A549 (cell line): Measurements from ENCODE around the gene C1orf21. TPM values are rescaled to one million over a fixed set of nuclear protein-coding genes. Genes with fewer than 3 reads are reported as not detected.

Experiments used
- ATAC-seq, 2 experiments: fragments of 200-7000 bp in 1 of 2; fragments of >200 bp in 1 of 2; cut with Nextera tagmentation in 1 of 2; cut with Tn5 transposase in 1 of 2; 3 replicates each; pipeline versions ENCODE4 v1.8.0 to v1.9.1; 2018 to 2020; ENCODE audit warnings: mild to moderate bottlenecking in 1 of 2, moderate library complexity in 1 of 2
- CTCF ChIA-PET: fragments of 300-600 bp; sonication (Branson Sonifier 250); formaldehyde crosslinking; extraction: SDS; loops from one replicate; lab custom pipeline; 2021; ENCODE audit warnings: antibody characterized with exemption, inconsistent platforms; lab: Yijun Ruan, JAX
- POLR2A ChIA-PET: fragments of 350-600 bp; formaldehyde crosslinking; extraction: SDS; loops from one replicate; lab custom pipeline; 2021; ENCODE audit warnings: antibody characterized with exemption, inconsistent platforms; lab: Yijun Ruan, JAX
- DNase-seq, 2 experiments: peaks; one replicate each; pipeline versions ENCODE4 v3.0.0 to v3.0.0-alpha.2; 2011 to 2016; ENCODE audit warnings: low read depth in 1 of 2, low spot score in 1 of 2
- FAIRE-seq: peaks from 2 replicates; lab custom pipeline; 2011; peaks lifted over from hg19 to GRCh38; lab: Jason Lieb, UNC
- H3K27ac ChIP-seq, 2 experiments: fragments of >200 bp; sonication (Bioruptor Twin); formaldehyde crosslinking; 3 replicates each; pipeline ENCODE4 v1.5.1; 2016 to 2017
- H3K4me1 ChIP-seq: fragments of >200 bp; sonication (Bioruptor Twin); formaldehyde crosslinking; 3 replicates; pipeline ENCODE4 v1.6.1; 2016
- H3K4me2 ChIP-seq: fragments of >200 bp; sonication (Bioruptor Twin); formaldehyde crosslinking; 3 replicates; pipeline ENCODE4 v1.6.1; 2016
- H3K4me3 ChIP-seq: fragments of >200 bp; sonication (Bioruptor Twin); formaldehyde crosslinking; 3 replicates; pipeline ENCODE4 v1.5.1; 2016
- H3K9me3 ChIP-seq: fragments of >200 bp; sonication (Bioruptor Twin); formaldehyde crosslinking; 3 replicates; pipeline ENCODE4 v1.6.1; 2016
- ATOH8 ChIP-seq: fragments of 250-450 bp; sonication (Bioruptor Pico); IDR thresholded peaks from 2 replicates; pipeline ENCODE4 v1.5.0; 2020; ENCODE audit warnings: low read depth, mild to moderate bottlenecking, moderate library complexity
- BCL3 ChIP-seq: fragments of >200 bp; sonication (Bioruptor Twin); formaldehyde crosslinking; IDR thresholded peaks from 3 replicates; pipeline ENCODE4 v1.6.1; 2016
- BHLHE40 ChIP-seq: IDR thresholded peaks from 2 replicates; pipeline ENCODE4 v1.6.1; 2012; ENCODE audit warnings: low read depth, low read length, inconsistent platforms
- CBX2 ChIP-seq: fragments of 200-600 bp; sonication (generic); IDR thresholded peaks from 2 replicates; pipeline ENCODE4 v1.6.1; 2016; ENCODE audit warnings: low read depth, mild to moderate bottlenecking, borderline replicate concordance
- CHD2 ChIP-seq: fragments of 150-350 bp; IDR thresholded peaks from 2 replicates; pipeline ENCODE4 v1.6.1; 2014; ENCODE audit warnings: low read length; ENCODE audit not compliant: partially characterized antibody
- CHD4 ChIP-seq: fragments of 200-600 bp; sonication (generic); IDR thresholded peaks from 2 replicates; pipeline ENCODE4 v1.6.1; 2016; ENCODE audit warnings: antibody characterized with exemption, mild to moderate bottlenecking, borderline replicate concordance
- EHF ChIP-seq: fragments of 250-450 bp; sonication (Bioruptor Pico); IDR thresholded peaks from 2 replicates; pipeline ENCODE4 v1.5.0; 2020; ENCODE audit warnings: mild to moderate bottlenecking
- EHMT2 ChIP-seq: fragments of 200-600 bp; sonication (generic); IDR thresholded peaks from 2 replicates; pipeline ENCODE4 v1.6.1; 2016; ENCODE audit warnings: antibody characterized with exemption, low read depth, mild to moderate bottlenecking, moderate library complexity
- HDAC2 ChIP-seq: fragments of 200-600 bp; sonication (generic); IDR thresholded peaks from 2 replicates; pipeline ENCODE4 v1.6.1; 2016
- HEYL ChIP-seq: fragments of 250-450 bp; sonication (Bioruptor Pico); IDR thresholded peaks from 2 replicates; pipeline ENCODE4 v1.8.0; 2021; ENCODE audit warnings: mild to moderate bottlenecking, moderate library complexity
- HMGXB4 ChIP-seq: fragments of 250-450 bp; sonication (Bioruptor Pico); IDR thresholded peaks from 2 replicates; pipeline ENCODE4 v1.5.0; 2021; ENCODE audit warnings: mild to moderate bottlenecking, moderate library complexity, borderline replicate concordance
- HOXB5 ChIP-seq: fragments of 250-450 bp; sonication (Bioruptor Pico); IDR thresholded peaks from 2 replicates; pipeline ENCODE4 v1.5.0; 2020; ENCODE audit warnings: mild to moderate bottlenecking, moderate library complexity
- JUN ChIP-seq, 2 experiments: fragments of >200 bp; sonication (Bioruptor Twin); formaldehyde crosslinking; IDR thresholded peaks; 2 replicates in 1 of 2; 3 replicates in 1 of 2; pipeline ENCODE4 v1.6.1; 2016 to 2017
- JUNB ChIP-seq: fragments of >200 bp; sonication (Bioruptor Twin); formaldehyde crosslinking; IDR thresholded peaks from 2 replicates; pipeline ENCODE4 v1.6.1; 2016
- KDM1A ChIP-seq: fragments of 200-600 bp; sonication (generic); IDR thresholded peaks from 2 replicates; pipeline ENCODE4 v1.6.1; 2016; ENCODE audit warnings: low read depth, mild to moderate bottlenecking
- KDM5A ChIP-seq: fragments of 200-600 bp; sonication (generic); IDR thresholded peaks from 2 replicates; pipeline ENCODE4 v1.6.1; 2016; ENCODE audit warnings: antibody characterized with exemption, mild to moderate bottlenecking
- MAFK ChIP-seq: fragments of 450-650 bp; IDR thresholded peaks from 2 replicates; pipeline ENCODE4 v1.6.1; 2014; ENCODE audit not compliant: partially characterized antibody
- MAZ ChIP-seq: fragments of 150-350 bp; IDR thresholded peaks from 2 replicates; pipeline ENCODE4 v1.6.1; 2014; ENCODE audit warnings: antibody characterized with exemption, low read depth, low read length, borderline replicate concordance
- NPAS2 ChIP-seq: fragments of 250-450 bp; sonication (Bioruptor Pico); IDR thresholded peaks from 2 replicates; pipeline ENCODE4 v1.8.0; 2022; ENCODE audit warnings: mild to moderate bottlenecking, moderate library complexity, borderline replicate concordance
- PHF8 ChIP-seq: fragments of 200-600 bp; sonication (generic); IDR thresholded peaks from 2 replicates; pipeline ENCODE4 v1.6.1; 2016; ENCODE audit warnings: low read depth, mild to moderate bottlenecking, antibody characterized with exemption, moderate library complexity, borderline replicate concordance
- POLR2AphosphoS2 ChIP-seq: conservative IDR thresholded peaks from 2 replicates; pipeline ENCODE4 v1.6.1; 2012; ENCODE audit warnings: low read length, improper control_type of control experiment, inconsistent platforms
- RARB ChIP-seq: fragments of 250-450 bp; sonication (Bioruptor Pico); IDR thresholded peaks from 2 replicates; pipeline ENCODE4 v1.8.0; 2021; ENCODE audit warnings: mild to moderate bottlenecking, moderate library complexity
- RNF2 ChIP-seq: fragments of 200-600 bp; sonication (generic); IDR thresholded peaks from 2 replicates; pipeline ENCODE4 v1.6.1; 2016; ENCODE audit warnings: low read depth, mild to moderate bottlenecking, antibody characterized with exemption, moderate library complexity, borderline replicate concordance
- SREBF2 ChIP-seq: fragments of 450-650 bp; IDR thresholded peaks from 2 replicates; pipeline ENCODE4 v1.6.1; 2014; ENCODE audit warnings: mild to moderate bottlenecking, moderate library complexity
- TFCP2L1 ChIP-seq: fragments of 250-450 bp; sonication (Bioruptor Pico); IDR thresholded peaks from 2 replicates; pipeline ENCODE4 v1.5.0; 2021; ENCODE audit warnings: mild to moderate bottlenecking
- TP53 ChIP-seq: fragments of 250-450 bp; sonication (Bioruptor Pico); IDR thresholded peaks from 2 replicates; pipeline ENCODE4 v1.5.0; 2021; ENCODE audit warnings: mild to moderate bottlenecking, moderate library complexity
- USF2 ChIP-seq: fragments of 450-650 bp; IDR thresholded peaks from 2 replicates; pipeline ENCODE4 v1.6.1; 2014; ENCODE audit warnings: antibody characterized with exemption
- ZC3H11A ChIP-seq: fragments of 450-650 bp; IDR thresholded peaks from 2 replicates; pipeline ENCODE4 v1.6.1; 2014; ENCODE audit warnings: antibody characterized with exemption, mild to moderate bottlenecking
- ZFP36 ChIP-seq: fragments of 450-650 bp; IDR thresholded peaks from 2 replicates; pipeline ENCODE4 v1.6.1; 2014; ENCODE audit warnings: borderline replicate concordance; ENCODE audit not compliant: partially characterized antibody
- WGBS: methylation state at CpG from one replicate; pipeline ENCODE4 v1.1.6; 2017; ENCODE audit errors: missing lambda C conversion rate; 5-methylcytosine and 5-hydroxymethylcytosine counted together
- polyA plus RNA-seq, 4 experiments: library from polyadenylated mRNA; depleted of rRNA in 3 of 4; stranded (reverse); fragments of >200 nt; fragmentation: RNase III in 1 of 4; extraction: RNeasy Plus Mini Kit Qiagen cat#74134 plus additional on column Dnase treatment in 1 of 4; gene quantifications; 2 replicates in 3 of 4; 3 replicates in 1 of 4; pipeline ENCODE4 v1.2.3, GENCODE V29; 2011 to 2017

C1orf21 gene
- polyA plus RNA-seq, 2 of the 4 experiments (the other 2 are of a cell fraction), result 11.4 to 11.6 TPM

GRCh38 chr1:184469396-184469795 lies 82.6 kb downstream of the C1orf21 start:
- TF ChIP-seq PHF8 (no peak), RNF2 (no peak), BHLHE40 (no peak), ZC3H11A (no peak), KDM1A (no peak), TP53 (CRISPR knock-in tag) (no peak), EHF (no peak), ZFP36 (no peak), CBX2 (no peak), TFCP2L1 (CRISPR knock-in tag) (no peak), HEYL (CRISPR knock-in tag) (no peak), MAFK (no peak), HOXB5 (CRISPR knock-in tag) (no peak), EHMT2 (no peak), HDAC2 (no peak)
- 63% methylated on average over 1 of the region's 1 CpG for WGBS
- Histone ChIP-seq H3K9me3 (peaks cover 15% of the 10 kb centered on the region; the same call in 2 of the 3 replicates), H3K4me3 (no peak overlapping the region), H3K27ac (no peak overlapping the region), H3K4me1 (no peaks in the 10 kb centered on the region), H3K4me2 (no peak overlapping the region)
- ChIA-PET CTCF (no interaction called here), POLR2A (no interaction called here)
- no peak for DNase-seq
- ATAC-seq, result no peak
- no peak for FAIRE-seq

- ATAC-seq, result no peak
- no peak overlapping the region for H3K4me2 ChIP-seq
- CTCF ChIA-PET, result interaction anchor here (1.3 kb wide), 1 partner anchor 192 kb away, joined by 3 read pairs; no protein-coding TSS in a partner anchor
- FAIRE-seq, result no peak
- WGBS, result 30% methylated on average over 5 of the region's 5 CpGs
- no peak overlapping the region for H3K27ac ChIP-seq
- H3K4me1 ChIP-seq, result no peaks in the 10 kb centered on the region
- peaks cover 28% of the 10 kb centered on the region; the same call in 2 of the 3 replicates for H3K9me3 ChIP-seq
- no peak for TF ChIP-seq RARB (CRISPR knock-in tag)
- no peak for TF ChIP-seq USF2
- no peak for TF ChIP-seq CHD2
- no peak for TF ChIP-seq SREBF2
- TF ChIP-seq CHD4, result no peak
- no peak for TF ChIP-seq RNF2
- no peak for TF ChIP-seq HMGXB4
- no peak for TF ChIP-seq NPAS2 (CRISPR knock-in tag)
- no peak for TF ChIP-seq JUN (IDR thresholded peaks at IDR 0.05)
- TF ChIP-seq BCL3, result no peak
- no peak for TF ChIP-seq POLR2AphosphoS2
- no peak for TF ChIP-seq KDM5A
- no peak for TF ChIP-seq JUNB
- no peak for TF ChIP-seq EHF
- no peak for TF ChIP-seq ATOH8 (CRISPR knock-in tag)
- no peak for TF ChIP-seq MAZ
- TF ChIP-seq, all 56 proteins: peak for 0
- POLR2A ChIA-PET, result no interaction called here
- H3K4me3 ChIP-seq, result no peak overlapping the region
- DNase-seq, result no peak
Measured at GRCh38 chr1:184471686-184472085, 84.9 kb downstream of the C1orf21 start.
